GM12878 (cell line): ENCODE results near the gene MATN1. TPM values are rescaled to one million over a fixed set of nuclear protein-coding genes. Genes with fewer than 3 reads are reported as not detected.
A peak's percentile ranks its signal among the peaks of the same experiment; 100 is the strongest.

Experiments
- BCLAF1 ChIP-seq: fragments of 450-650 bp; IDR thresholded peaks from 2 replicates; pipeline ENCODE4 v1.6.1; 2017; ENCODE audit warnings: antibody characterized with exemption, mild to moderate bottlenecking, moderate library complexity
- EED ChIP-seq: sonication (generic); IDR thresholded peaks from 2 replicates; pipeline ENCODE4 v1.6.1; 2016; ENCODE audit warnings: antibody characterized with exemption, low read depth
- EGR1 ChIP-seq, 2 experiments: IDR thresholded peaks; 1 replicate in 1 of 2; 2 replicates in 1 of 2; pipeline ENCODE4 v1.6.1; 2011 to 2012; ENCODE audit warnings: low read depth in 2 of 2, low read length in 2 of 2, borderline replicate concordance in 1 of 2, mild to moderate bottlenecking in 1 of 2, moderate library complexity in 1 of 2
- EZH2 ChIP-seq: IDR thresholded peaks from 2 replicates; pipeline ENCODE4 v1.6.1; 2012; ENCODE audit warnings: low read depth, mild to moderate bottlenecking, control low read depth, inconsistent platforms, low read length, borderline replicate concordance; ENCODE audit not compliant: control insufficient read depth
- FOS ChIP-seq: IDR thresholded peaks from 3 replicates; pipeline ENCODE4 v1.6.1; 2011; ENCODE audit warnings: borderline replicate concordance; ENCODE audit not compliant: insufficient read length; ENCODE audit errors: extremely low read depth
- HDGF ChIP-seq: fragments of 450-650 bp; IDR thresholded peaks from 2 replicates; pipeline ENCODE4 v1.6.1; 2016; ENCODE audit warnings: antibody characterized with exemption
- MEF2A ChIP-seq: IDR thresholded peaks from 2 replicates; pipeline ENCODE4 v1.6.1; 2011; ENCODE audit warnings: low read depth, mild to moderate bottlenecking, low read length, moderate library complexity; ENCODE audit not compliant: insufficient read depth
- NFXL1 ChIP-seq: fragments of 450-650 bp; IDR thresholded peaks from 2 replicates; pipeline ENCODE4 v1.6.1; 2017; ENCODE audit warnings: antibody characterized with exemption, mild to moderate bottlenecking, borderline replicate concordance
- NFYB ChIP-seq: IDR thresholded peaks from 2 replicates; pipeline ENCODE4 v1.6.1; 2011; ENCODE audit warnings: low read depth, mild to moderate bottlenecking, low read length, improper control_type of control experiment, moderate library complexity; ENCODE audit not compliant: insufficient read depth
- NR2C2 ChIP-seq: IDR thresholded peaks from 2 replicates; pipeline ENCODE4 v1.6.1; 2011; ENCODE audit warnings: borderline replicate concordance, low read depth; ENCODE audit not compliant: control insufficient read depth, insufficient read length
- RFX5 ChIP-seq: IDR thresholded peaks from 2 replicates; pipeline ENCODE4 v1.6.1; 2011; ENCODE audit warnings: low read depth, low read length, improper control_type of control experiment
- RUNX3 ChIP-seq: IDR thresholded peaks from 2 replicates; pipeline ENCODE4 v1.6.1; 2012; ENCODE audit warnings: low read length, inconsistent platforms
- SMAD1 ChIP-seq: fragments of 450-650 bp; IDR thresholded peaks from 2 replicates; pipeline ENCODE4 v1.6.1; 2018; ENCODE audit warnings: mild to moderate bottlenecking, low read depth; ENCODE audit not compliant: partially characterized antibody
- YY1 ChIP-seq: IDR thresholded peaks from 2 replicates; pipeline ENCODE4 v1.6.1; 2011; ENCODE audit warnings: low read depth, mild to moderate bottlenecking, low read length
- ZNF622 ChIP-seq: fragments of 450-650 bp; IDR thresholded peaks from 2 replicates; pipeline ENCODE4 v1.6.1; 2017; ENCODE audit warnings: mild to moderate bottlenecking, inconsistent platforms
- polyA plus RNA-seq, 11 experiments: library from polyadenylated mRNA; depleted of rRNA in 4 of 11; unstranded in 6 of 11; stranded (reverse) in 5 of 11; fragments of >200 nt; fragmentation: Nextera tagmentation in 4 of 11; fragmentation: Illumina TruSeq in 1 of 11; extraction: Ambion mirVana in 4 of 11; extraction: Trizol in 1 of 11; gene quantifications; 1 replicate in 1 of 11; 2 replicates in 10 of 11; pipeline versions ENCODE4 v1.2.1 to v1.2.3, GENCODE V29; 2011 to 2016; ENCODE audit warnings: inconsistent platforms in 2 of 11, missing spikeins in 2 of 11, low read depth in 1 of 11
- total RNA-seq, 4 experiments: library from RNA; depleted of rRNA in 3 of 4; stranded (reverse); fragments of >200 nt in 3 of 4; fragmentation: Illumina TruSeq in 1 of 4; extraction: Trizol in 1 of 4; gene quantifications; 2 replicates each; pipeline versions ENCODE4 v1.2.1 to v1.2.3, GENCODE V29; 2013 to 2021
- TF ChIP-seq, protein P1 (sequence below): IDR thresholded peaks from 2 replicates; pipeline ENCODE4 v1.6.1; 2012; ENCODE audit warnings: mild to moderate bottlenecking, low read depth, low read length
- TF ChIP-seq, protein P2 (sequence below): IDR thresholded peaks from 2 replicates; pipeline ENCODE4 v1.6.1; 2012; ENCODE audit warnings: improper control_type of control experiment, low read depth, low read length; ENCODE audit not compliant: insufficient replicate concordance

The MATN1 gene
- total and polyA plus RNA-seq, 10 of the 15 experiments (the other 5 are each of a cell fraction or from before 2014, with no cell fraction given), result 0.04 to 0.50 (median 0.10) TPM; not detected in 1

DNA sequence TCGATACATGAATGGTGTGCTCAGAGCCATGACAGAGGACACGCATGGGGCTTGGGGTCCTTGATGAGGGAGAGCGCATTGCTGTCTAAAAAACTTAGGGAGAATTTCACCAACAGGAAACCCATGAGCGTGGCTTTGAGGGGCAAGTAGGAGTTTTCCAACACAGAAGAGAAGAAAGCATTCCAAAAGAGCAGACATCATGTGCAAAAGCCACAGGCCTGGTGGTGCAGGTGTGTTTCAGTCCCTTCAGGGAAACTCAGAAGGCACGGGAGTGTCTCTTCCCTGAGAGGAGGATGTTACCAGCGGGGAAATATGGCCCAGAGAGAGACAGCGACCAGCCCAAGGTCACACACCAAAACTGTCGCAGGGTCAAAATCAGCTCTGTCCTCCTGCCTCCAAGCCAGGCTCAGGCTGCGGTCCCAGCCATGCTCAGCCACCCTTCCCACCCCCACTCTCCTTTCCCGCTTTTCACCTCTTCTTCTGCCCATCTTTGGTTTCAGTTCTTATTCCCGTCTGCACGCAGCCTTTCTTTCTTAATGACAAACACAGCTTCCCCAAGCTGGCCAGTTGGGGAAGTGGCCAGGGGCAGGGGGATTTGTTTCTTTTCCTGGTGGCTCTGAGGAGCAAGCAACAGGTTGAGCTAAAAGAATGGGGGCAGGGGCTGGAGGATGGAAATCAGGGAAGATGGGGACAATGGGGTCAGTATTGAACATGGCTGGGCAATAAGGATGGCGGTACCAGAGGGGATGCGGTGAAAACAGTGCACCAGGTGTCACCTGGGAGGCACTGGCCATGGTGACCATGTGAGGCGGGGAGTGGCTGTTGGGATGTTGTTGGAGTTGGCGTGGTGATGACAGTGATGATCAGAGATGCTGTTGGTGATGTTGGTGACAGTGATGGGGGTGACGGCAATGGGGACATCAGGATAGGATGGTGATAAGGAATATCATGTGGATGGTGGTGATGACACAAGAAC is 23.9 kb upstream of the MATN1 start (continued):
- TF ChIP-seq MEF2A (peak; percentile 53; the same call in 1 of the 2 replicates), HDGF (peak; percentile 94), BCLAF1 (no peak), SMAD1 (no peak), RFX5 (no peak), ZNF622 (no peak), EGR1 (IDR thresholded peaks at IDR 0.05; ENCODE audit: borderline replicate concordance in 1 of 2, low read depth in 2 of 2, low read length in 2 of 2) (no peak), RUNX3 (no peak), EED (peak; percentile 81), YY1 (0 out of 2 replicates have a peak, but pooled peaks have one; percentile 3), NFXL1 (no peak), EZH2 (no peak), FOS (no peak), NFYB (no peak), NR2C2 (no peak)
- TF ChIP-seq, protein P1, sequence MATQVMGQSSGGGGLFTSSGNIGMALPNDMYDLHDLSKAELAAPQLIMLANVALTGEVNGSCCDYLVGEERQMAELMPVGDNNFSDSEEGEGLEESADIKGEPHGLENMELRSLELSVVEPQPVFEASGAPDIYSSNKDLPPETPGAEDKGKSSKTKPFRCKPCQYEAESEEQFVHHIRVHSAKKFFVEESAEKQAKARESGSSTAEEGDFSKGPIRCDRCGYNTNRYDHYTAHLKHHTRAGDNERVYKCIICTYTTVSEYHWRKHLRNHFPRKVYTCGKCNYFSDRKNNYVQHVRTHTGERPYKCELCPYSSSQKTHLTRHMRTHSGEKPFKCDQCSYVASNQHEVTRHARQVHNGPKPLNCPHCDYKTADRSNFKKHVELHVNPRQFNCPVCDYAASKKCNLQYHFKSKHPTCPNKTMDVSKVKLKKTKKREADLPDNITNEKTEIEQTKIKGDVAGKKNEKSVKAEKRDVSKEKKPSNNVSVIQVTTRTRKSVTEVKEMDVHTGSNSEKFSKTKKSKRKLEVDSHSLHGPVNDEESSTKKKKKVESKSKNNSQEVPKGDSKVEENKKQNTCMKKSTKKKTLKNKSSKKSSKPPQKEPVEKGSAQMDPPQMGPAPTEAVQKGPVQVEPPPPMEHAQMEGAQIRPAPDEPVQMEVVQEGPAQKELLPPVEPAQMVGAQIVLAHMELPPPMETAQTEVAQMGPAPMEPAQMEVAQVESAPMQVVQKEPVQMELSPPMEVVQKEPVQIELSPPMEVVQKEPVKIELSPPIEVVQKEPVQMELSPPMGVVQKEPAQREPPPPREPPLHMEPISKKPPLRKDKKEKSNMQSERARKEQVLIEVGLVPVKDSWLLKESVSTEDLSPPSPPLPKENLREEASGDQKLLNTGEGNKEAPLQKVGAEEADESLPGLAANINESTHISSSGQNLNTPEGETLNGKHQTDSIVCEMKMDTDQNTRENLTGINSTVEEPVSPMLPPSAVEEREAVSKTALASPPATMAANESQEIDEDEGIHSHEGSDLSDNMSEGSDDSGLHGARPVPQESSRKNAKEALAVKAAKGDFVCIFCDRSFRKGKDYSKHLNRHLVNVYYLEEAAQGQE, result no peak
- TF ChIP-seq, protein P2, sequence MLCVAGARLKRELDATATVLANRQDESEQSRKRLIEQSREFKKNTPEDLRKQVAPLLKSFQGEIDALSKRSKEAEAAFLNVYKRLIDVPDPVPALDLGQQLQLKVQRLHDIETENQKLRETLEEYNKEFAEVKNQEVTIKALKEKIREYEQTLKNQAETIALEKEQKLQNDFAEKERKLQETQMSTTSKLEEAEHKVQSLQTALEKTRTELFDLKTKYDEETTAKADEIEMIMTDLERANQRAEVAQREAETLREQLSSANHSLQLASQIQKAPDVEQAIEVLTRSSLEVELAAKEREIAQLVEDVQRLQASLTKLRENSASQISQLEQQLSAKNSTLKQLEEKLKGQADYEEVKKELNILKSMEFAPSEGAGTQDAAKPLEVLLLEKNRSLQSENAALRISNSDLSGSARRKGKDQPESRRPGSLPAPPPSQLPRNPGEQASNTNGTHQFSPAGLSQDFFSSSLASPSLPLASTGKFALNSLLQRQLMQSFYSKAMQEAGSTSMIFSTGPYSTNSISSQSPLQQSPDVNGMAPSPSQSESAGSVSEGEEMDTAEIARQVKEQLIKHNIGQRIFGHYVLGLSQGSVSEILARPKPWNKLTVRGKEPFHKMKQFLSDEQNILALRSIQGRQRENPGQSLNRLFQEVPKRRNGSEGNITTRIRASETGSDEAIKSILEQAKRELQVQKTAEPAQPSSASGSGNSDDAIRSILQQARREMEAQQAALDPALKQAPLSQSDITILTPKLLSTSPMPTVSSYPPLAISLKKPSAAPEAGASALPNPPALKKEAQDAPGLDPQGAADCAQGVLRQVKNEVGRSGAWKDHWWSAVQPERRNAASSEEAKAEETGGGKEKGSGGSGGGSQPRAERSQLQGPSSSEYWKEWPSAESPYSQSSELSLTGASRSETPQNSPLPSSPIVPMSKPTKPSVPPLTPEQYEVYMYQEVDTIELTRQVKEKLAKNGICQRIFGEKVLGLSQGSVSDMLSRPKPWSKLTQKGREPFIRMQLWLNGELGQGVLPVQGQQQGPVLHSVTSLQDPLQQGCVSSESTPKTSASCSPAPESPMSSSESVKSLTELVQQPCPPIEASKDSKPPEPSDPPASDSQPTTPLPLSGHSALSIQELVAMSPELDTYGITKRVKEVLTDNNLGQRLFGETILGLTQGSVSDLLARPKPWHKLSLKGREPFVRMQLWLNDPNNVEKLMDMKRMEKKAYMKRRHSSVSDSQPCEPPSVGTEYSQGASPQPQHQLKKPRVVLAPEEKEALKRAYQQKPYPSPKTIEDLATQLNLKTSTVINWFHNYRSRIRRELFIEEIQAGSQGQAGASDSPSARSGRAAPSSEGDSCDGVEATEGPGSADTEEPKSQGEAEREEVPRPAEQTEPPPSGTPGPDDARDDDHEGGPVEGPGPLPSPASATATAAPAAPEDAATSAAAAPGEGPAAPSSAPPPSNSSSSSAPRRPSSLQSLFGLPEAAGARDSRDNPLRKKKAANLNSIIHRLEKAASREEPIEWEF, result no peak
